Lung (tissue), 12 donors: ENCODE data around the gene TAGAP. TPM values are rescaled to one million over a fixed set of nuclear protein-coding genes. Genes with fewer than 3 reads are reported as not detected.
A peak's percentile ranks its signal among the peaks of the same experiment; 100 is the strongest.

Source experiments
- ATAC-seq: fragments of 200-7000 bp; cut with Tn5 transposase; one replicate; pipeline ENCODE4 v1.9.1; 2020; ENCODE audit warnings: moderate number of reproducible peaks; ENCODE audit not compliant: insufficient read depth, low FRiP score
- DNase-seq, 3 donors: peaks; one replicate each; pipeline ENCODE4 v3.0.0-alpha.2; 2013 to 2017
- H3K27ac ChIP-seq, 2 donors: one replicate each; pipeline ENCODE4 v1.5.1; 2013; ENCODE audit warnings: mild to moderate bottlenecking in 2 of 2, moderate library complexity in 2 of 2, control low read depth in 1 of 2, inconsistent platforms in 1 of 2, low read depth in 1 of 2, low read length in 1 of 2
- H3K27me3 ChIP-seq, 3 donors: one replicate each; pipeline ENCODE4 v1.5.1; 2013; ENCODE audit warnings: low read length in 2 of 3; ENCODE audit not compliant: control insufficient read depth in 3 of 3, insufficient read depth in 3 of 3
- H3K36me3 ChIP-seq, 4 donors: one replicate each; pipeline ENCODE4 v1.5.1; 2013; ENCODE audit warnings: low read length in 4 of 4, mild to moderate bottlenecking in 1 of 4, moderate library complexity in 1 of 4; ENCODE audit not compliant: control insufficient read depth in 4 of 4, insufficient read depth in 4 of 4
- H3K4me1 ChIP-seq, 5 donors: one replicate each; pipeline ENCODE4 v1.5.1; 2013; ENCODE audit warnings: low read length in 5 of 5, mild to moderate bottlenecking in 2 of 5, moderate library complexity in 1 of 5; ENCODE audit not compliant: control insufficient read depth in 5 of 5, insufficient read depth in 5 of 5
- H3K4me3 ChIP-seq: one replicate; pipeline ENCODE4 v1.5.1; 2013; ENCODE audit warnings: mild to moderate bottlenecking, control low read depth, moderate library complexity
- H3K9ac ChIP-seq, 2 donors: one replicate each; pipeline ENCODE4 v1.5.1; 2013; ENCODE audit warnings: low read length in 2 of 2, control low read depth in 1 of 2; ENCODE audit not compliant: insufficient read depth in 1 of 2
- H3K9me3 ChIP-seq, 4 donors: one replicate each; pipeline ENCODE4 v1.5.1; 2013; ENCODE audit warnings: low read length in 3 of 4, mild to moderate bottlenecking in 1 of 4, moderate library complexity in 1 of 4; ENCODE audit not compliant: control insufficient read depth in 4 of 4, insufficient read depth in 3 of 4
- CTCF ChIP-seq: IDR thresholded peaks from 2 replicates; pipeline ENCODE4 v1.5.1; 2012; ENCODE audit warnings: mild to moderate bottlenecking; ENCODE audit errors: control extremely low read depth, extremely low read depth
- WGBS, 2 donors: extraction: QIAGEN DNeasy Blood & Tissue Kit; methylation state at CpG; one replicate each; pipeline ENCODE4 v1.1.7; 2013; 5-methylcytosine and 5-hydroxymethylcytosine counted together
- polyA plus RNA-seq, 2 donors: library from polyadenylated mRNA; stranded (reverse); fragments of 200-250 nt; gene quantifications; one replicate each; pipeline ENCODE4 v1.2.1, GENCODE V29; 2013
- total RNA-seq, 2 donors: library from RNA; depleted of rRNA in 1 of 2; stranded (reverse); fragments of >200 nt in 1 of 2; gene quantifications; one replicate each; pipeline ENCODE4 v1.2.1, GENCODE V29; 2014 to 2021
- donor health status: control.
- donor health status: control.
- donor health status: Bipolar disorder and iron deficiency.
- donor health status: healthy.
- donor health status: DM: yes; HTN: yes; CAD: no.

TAGAP gene
- total and polyA plus RNA-seq, 4 donors, result 1.7 to 11.2 (median 8.4) TPM

- H3K27me3 ChIP-seq, result no peaks in the 10 kb centered on the region
- no peak overlapping the region for H3K4me3 ChIP-seq
- no peak overlapping the region for H3K9ac ChIP-seq
- H3K4me1 ChIP-seq, result no peaks in the 10 kb centered on the region
- DNase-seq, result no peak
- H3K9me3 ChIP-seq, result no peaks in the 10 kb centered on the region
- ATAC-seq, result no peak
- H3K36me3 ChIP-seq, result peaks cover 0 to 7% (median 0%) of the 10 kb centered on the region in 4 donors
- 92 to 96% methylated on average over 17 of the region's 17 CpGs for WGBS, 2 donors
- no peak overlapping the region for H3K27ac ChIP-seq
- no peak for TF ChIP-seq CTCF
Observed at GRCh38 chr6:159035891-159036290, 8.9 kb downstream of the TAGAP start.

DNA sequence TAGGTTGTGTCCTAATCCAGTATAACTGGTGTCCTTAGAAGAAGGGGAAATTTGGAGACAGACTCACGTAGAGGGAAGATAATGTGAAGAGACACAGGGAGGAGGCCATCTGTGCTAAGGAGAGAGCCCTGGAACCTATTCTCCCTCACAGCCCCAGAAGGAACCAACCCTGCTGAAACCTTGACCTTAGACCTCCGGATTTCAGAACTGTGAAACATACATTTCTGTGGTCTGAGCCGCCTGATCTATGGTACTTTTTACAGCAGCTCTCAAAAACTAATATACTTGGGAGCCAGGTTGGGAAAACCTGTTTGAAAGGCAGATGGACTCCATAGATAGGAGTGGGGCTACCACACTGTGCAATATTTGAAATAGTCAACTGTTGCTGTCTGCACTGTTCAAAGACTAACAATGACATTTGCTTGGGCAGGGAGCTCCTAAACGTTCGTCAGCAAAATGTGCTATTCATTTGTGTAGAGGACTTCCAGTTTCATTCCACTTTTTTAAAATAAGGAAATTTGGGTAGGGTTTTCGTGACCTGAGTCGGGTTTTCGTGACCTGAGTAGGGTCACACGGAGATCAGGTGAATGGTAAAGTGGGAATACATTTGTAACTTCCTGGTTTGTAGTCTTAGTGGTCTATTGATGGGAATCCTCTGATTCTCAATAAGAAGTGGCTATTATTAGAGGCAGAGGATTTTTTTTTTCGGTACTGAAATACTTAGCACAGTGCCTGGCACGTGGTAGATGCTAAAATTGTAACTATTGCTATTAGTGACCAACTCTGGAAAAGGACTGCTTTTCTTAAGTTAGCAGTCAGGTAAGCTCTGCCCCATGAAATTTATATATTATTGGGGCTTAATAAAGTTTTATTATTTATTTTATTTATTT, 11.4 kb downstream of the TAGAP start:
- Histone ChIP-seq H3K27ac (peak overlapping the region in 1 of 2 donors; percentile 17), H3K9me3 (no peaks in the 10 kb centered on the region), H3K4me3 (no peak overlapping the region), H3K27me3 (no peaks in the 10 kb centered on the region), H3K4me1 (peaks cover 0 to 4% (median 0%) of the 10 kb centered on the region in 5 donors), H3K36me3 (peaks cover 0 to 7% (median 0%) of the 10 kb centered on the region in 4 donors), H3K9ac (no peak overlapping the region)
- DNase-seq (no peak), ATAC-seq (no peak)
- TF ChIP-seq CTCF, result no peak
- 68 to 76% methylated on average over 11 of the region's 11 CpGs for WGBS, 2 donors

DNA sequence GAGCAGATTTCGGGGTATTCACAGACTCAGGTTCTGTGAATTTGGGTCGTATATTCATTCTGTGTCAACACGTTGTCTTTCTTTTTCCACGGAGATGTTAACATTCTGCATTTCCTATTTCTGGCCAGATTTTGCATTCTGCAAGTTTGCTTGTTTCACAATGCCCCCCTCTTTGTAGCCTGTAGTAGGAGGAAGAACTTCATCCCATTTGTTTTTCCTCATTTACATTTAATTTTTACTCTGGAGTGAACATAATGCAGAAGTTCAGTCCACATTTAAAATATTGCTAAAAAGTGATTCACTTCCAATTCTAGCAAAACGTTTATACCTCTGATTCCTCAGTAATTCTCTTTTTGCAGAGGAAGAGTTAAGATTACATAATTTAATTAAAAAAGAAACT, 12.9 kb downstream of the TAGAP start:
- WGBS, 2 donors, result 24 to 59% methylated on average over 5 of the region's 5 CpGs
- Histone ChIP-seq H3K9me3 (no peaks in the 10 kb centered on the region), H3K27me3 (no peaks in the 10 kb centered on the region), H3K36me3 (peaks cover 0 to 6% (median 0%) of the 10 kb centered on the region in 4 donors), H3K27ac (no peak overlapping the region), H3K9ac (no peak overlapping the region), H3K4me1 (peaks cover 0 to 4% (median 0%) of the 10 kb centered on the region in 5 donors), H3K4me3 (no peak overlapping the region)
- no peak for ATAC-seq
- no peak for TF ChIP-seq CTCF
- DNase-seq, result peak in 1 of 3 donors; percentile 44
